Measurements from ENCODE around the gene CCDC91. TPM values are rescaled to one million over a fixed set of nuclear protein-coding genes. Genes with fewer than 3 reads are reported as not detected.

Gene CCDC91
- total RNA-seq, 2 experiments from 2014 or later: 52.9 to 55.3 TPM

DNA sequence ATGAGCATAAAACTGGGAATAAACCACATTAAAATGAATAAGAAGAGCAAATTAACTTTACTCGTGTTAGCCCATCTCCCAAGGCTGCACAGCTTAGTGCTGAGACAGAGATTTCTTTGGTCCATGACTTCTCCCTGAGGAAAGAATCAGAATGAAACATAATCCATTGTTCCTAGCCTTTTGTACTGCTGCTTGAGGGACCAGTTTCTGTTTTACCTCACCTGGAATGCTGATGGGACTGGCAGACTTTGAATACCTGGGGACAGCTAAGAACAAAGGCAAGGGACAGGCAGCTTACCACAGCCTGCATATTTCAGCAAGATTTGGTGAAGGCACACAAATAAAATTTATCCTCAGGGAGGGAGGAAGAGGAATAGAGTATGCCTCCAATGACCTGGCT is 401.6 kb downstream of the CCDC91 start:
- H3K27ac Mint-ChIP-seq: no peak overlapping the region
- H3K4me3 ChIP-seq (ENCODE audit: low read length): no peak overlapping the region
- H3K9me3 Mint-ChIP-seq: peaks cover 13% of the 10 kb centered on the region
- intact Hi-C loops (cut with DNase I, micrococcal nuclease): no loop called here
- H3K27ac ChIP-seq (ENCODE audit: low read depth in 1 of 2, low read length in 2 of 2): no peak overlapping the region
- H3K36me3 Mint-ChIP-seq (ENCODE audit: low read depth): no peaks in the 10 kb centered on the region
- no peaks in the 10 kb centered on the region for H3K27me3 ChIP-seq (ENCODE audit: control insufficient read depth in 1 of 2, insufficient read depth in 2 of 2, low read length in 2 of 2)
- TF ChIP-seq, protein P1, sequence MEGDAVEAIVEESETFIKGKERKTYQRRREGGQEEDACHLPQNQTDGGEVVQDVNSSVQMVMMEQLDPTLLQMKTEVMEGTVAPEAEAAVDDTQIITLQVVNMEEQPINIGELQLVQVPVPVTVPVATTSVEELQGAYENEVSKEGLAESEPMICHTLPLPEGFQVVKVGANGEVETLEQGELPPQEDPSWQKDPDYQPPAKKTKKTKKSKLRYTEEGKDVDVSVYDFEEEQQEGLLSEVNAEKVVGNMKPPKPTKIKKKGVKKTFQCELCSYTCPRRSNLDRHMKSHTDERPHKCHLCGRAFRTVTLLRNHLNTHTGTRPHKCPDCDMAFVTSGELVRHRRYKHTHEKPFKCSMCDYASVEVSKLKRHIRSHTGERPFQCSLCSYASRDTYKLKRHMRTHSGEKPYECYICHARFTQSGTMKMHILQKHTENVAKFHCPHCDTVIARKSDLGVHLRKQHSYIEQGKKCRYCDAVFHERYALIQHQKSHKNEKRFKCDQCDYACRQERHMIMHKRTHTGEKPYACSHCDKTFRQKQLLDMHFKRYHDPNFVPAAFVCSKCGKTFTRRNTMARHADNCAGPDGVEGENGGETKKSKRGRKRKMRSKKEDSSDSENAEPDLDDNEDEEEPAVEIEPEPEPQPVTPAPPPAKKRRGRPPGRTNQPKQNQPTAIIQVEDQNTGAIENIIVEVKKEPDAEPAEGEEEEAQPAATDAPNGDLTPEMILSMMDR (IDR thresholded peaks at IDR 0.05): no peak
- DNase-seq: no peak
- no peak for ATAC-seq (ENCODE audit: poor library complexity)
- no peak overlapping the region for H3K4me3 Mint-ChIP-seq
- H3K9me3 ChIP-seq (ENCODE audit: control insufficient read depth in 1 of 2, insufficient read depth in 1 of 2, low read length in 2 of 2): peaks cover 0 to 17% of the 10 kb centered on the region in 2 experiments
- ChIA-PET POLR2A (no interaction called here), CTCF (no interaction called here)
- peaks cover 4% of the 10 kb centered on the region for H3K27me3 Mint-ChIP-seq
- H3K4me1 ChIP-seq (ENCODE audit: insufficient read depth, low read length): no peaks in the 10 kb centered on the region
- H3K36me3 ChIP-seq (ENCODE audit: insufficient read depth, low read length): no peaks in the 10 kb centered on the region
- H3K4me1 Mint-ChIP-seq (ENCODE audit: low read depth): no peaks in the 10 kb centered on the region

Other genes with a start within 250 kb of the CCDC91 start
- gene PTHLH, start 217.7 kb upstream of the CCDC91 start, total RNA-seq: not detected